ENCODE data around the gene GABRG3.

Gene GABRG3

GRCh38 chr15:27412415-27412814, 441.4 kb downstream of the GABRG3 start:
- no peak overlapping the region for H3K4me3 Mint-ChIP-seq
- no peaks in the 10 kb centered on the region for H3K27me3 Mint-ChIP-seq
- no peaks in the 10 kb centered on the region for H3K4me1 Mint-ChIP-seq

GRCh38 chr15:27414168-27414870, 443.3 kb downstream of the GABRG3 start:
- Mint-ChIP-seq H3K9me3 (peaks cover 5% of the 10 kb centered on the region), H3K27ac (no peak overlapping the region), H3K4me1 (no peaks in the 10 kb centered on the region), H3K36me3 (no peaks in the 10 kb centered on the region), H3K27me3 (no peaks in the 10 kb centered on the region), H3K4me3 (no peak overlapping the region)
- ATAC-seq = no peak

More at GRCh38 chr15:27412415-27412814, 441.4 kb downstream of the GABRG3 start:
- H3K9me3 Mint-ChIP-seq = peaks cover 1% of the 10 kb centered on the region
- H3K36me3 Mint-ChIP-seq = no peaks in the 10 kb centered on the region
- no peak for ATAC-seq
- no peak overlapping the region for H3K27ac Mint-ChIP-seq

- H3K36me3 Mint-ChIP-seq = no peaks in the 10 kb centered on the region
- peaks cover 5% of the 10 kb centered on the region for H3K9me3 Mint-ChIP-seq
- H3K4me1 Mint-ChIP-seq = no peaks in the 10 kb centered on the region
- no peak overlapping the region for H3K27ac Mint-ChIP-seq
- H3K4me3 Mint-ChIP-seq = no peak overlapping the region
- no peak for ATAC-seq
- no peaks in the 10 kb centered on the region for H3K27me3 Mint-ChIP-seq
These were observed 447.7 kb downstream of the GABRG3 start for GRCh38 chr15:27418726-27419125.

GRCh38 chr15:27422997-27423396, 452.0 kb downstream of the GABRG3 start:
- H3K4me1 Mint-ChIP-seq = no peaks in the 10 kb centered on the region
- no peaks in the 10 kb centered on the region for H3K36me3 Mint-ChIP-seq
- H3K4me3 Mint-ChIP-seq = no peak overlapping the region
- H3K9me3 Mint-ChIP-seq = peaks cover 3% of the 10 kb centered on the region
- no peak overlapping the region for H3K27ac Mint-ChIP-seq
- no peaks in the 10 kb centered on the region for H3K27me3 Mint-ChIP-seq
- no peak for ATAC-seq

GRCh38 chr15:27426805-27427204, 455.8 kb downstream of the GABRG3 start:
- Mint-ChIP-seq H3K27me3 (no peaks in the 10 kb centered on the region), H3K9me3 (peaks cover 8% of the 10 kb centered on the region), H3K4me3 (no peak overlapping the region), H3K27ac (no peak overlapping the region), H3K4me1 (no peaks in the 10 kb centered on the region), H3K36me3 (no peaks in the 10 kb centered on the region)
- no peak for ATAC-seq

GRCh38 chr15:27427276-27427675, 456.3 kb downstream of the GABRG3 start:
- no peaks in the 10 kb centered on the region for H3K4me1 Mint-ChIP-seq
- no peak overlapping the region for H3K4me3 Mint-ChIP-seq
- no peak overlapping the region for H3K27ac Mint-ChIP-seq
- no peaks in the 10 kb centered on the region for H3K36me3 Mint-ChIP-seq
- peaks cover 9% of the 10 kb centered on the region for H3K9me3 Mint-ChIP-seq
- ATAC-seq = no peak
- no peaks in the 10 kb centered on the region for H3K27me3 Mint-ChIP-seq

GRCh38 chr15:27428151-27428550, 457.2 kb downstream of the GABRG3 start:
- peaks cover 13% of the 10 kb centered on the region for H3K9me3 Mint-ChIP-seq
- no peaks in the 10 kb centered on the region for H3K27me3 Mint-ChIP-seq
- no peak overlapping the region for H3K4me3 Mint-ChIP-seq
- H3K27ac Mint-ChIP-seq = no peak overlapping the region
- no peaks in the 10 kb centered on the region for H3K4me1 Mint-ChIP-seq
- no peaks in the 10 kb centered on the region for H3K36me3 Mint-ChIP-seq
- no peak for ATAC-seq

- no peaks in the 10 kb centered on the region for H3K36me3 Mint-ChIP-seq
- H3K27me3 Mint-ChIP-seq = no peaks in the 10 kb centered on the region
- no peak overlapping the region for H3K27ac Mint-ChIP-seq
- no peak for ATAC-seq
- peaks cover 13% of the 10 kb centered on the region for H3K9me3 Mint-ChIP-seq
- H3K4me1 Mint-ChIP-seq = no peaks in the 10 kb centered on the region
- H3K4me3 Mint-ChIP-seq = no peak overlapping the region
These were observed 458.6 kb downstream of the GABRG3 start for GRCh38 chr15:27429577-27429976.

- Mint-ChIP-seq H3K36me3 (no peaks in the 10 kb centered on the region), H3K9me3 (peaks cover 22% of the 10 kb centered on the region), H3K4me1 (no peaks in the 10 kb centered on the region), H3K4me3 (no peak overlapping the region), H3K27ac (no peak overlapping the region), H3K27me3 (no peaks in the 10 kb centered on the region)
- ATAC-seq = no peak
These were observed 462.6 kb downstream of the GABRG3 start for GRCh38 chr15:27433604-27434003.

GRCh38 chr15:27438403-27439375, 467.7 kb downstream of the GABRG3 start:
- no peaks in the 10 kb centered on the region for H3K4me1 Mint-ChIP-seq
- no peak for ATAC-seq
- peaks cover 11% of the 10 kb centered on the region for H3K9me3 Mint-ChIP-seq

GRCh38 chr15:27441120-27441519, 470.1 kb downstream of the GABRG3 start:
- H3K4me1 Mint-ChIP-seq = no peaks in the 10 kb centered on the region
- no peaks in the 10 kb centered on the region for H3K27me3 Mint-ChIP-seq
- H3K9me3 Mint-ChIP-seq = peaks cover 7% of the 10 kb centered on the region
- no peak overlapping the region for H3K27ac Mint-ChIP-seq
- no peaks in the 10 kb centered on the region for H3K36me3 Mint-ChIP-seq
- ATAC-seq = no peak
- no peak overlapping the region for H3K4me3 Mint-ChIP-seq

More at GRCh38 chr15:27438403-27439375, 467.7 kb downstream of the GABRG3 start:
- no peaks in the 10 kb centered on the region for H3K27me3 Mint-ChIP-seq
- H3K36me3 Mint-ChIP-seq = no peaks in the 10 kb centered on the region
- no peak overlapping the region for H3K4me3 Mint-ChIP-seq
- H3K27ac Mint-ChIP-seq = no peak overlapping the region

- Mint-ChIP-seq H3K27me3 (no peaks in the 10 kb centered on the region), H3K9me3 (peaks cover 6% of the 10 kb centered on the region), H3K4me3 (no peak overlapping the region), H3K27ac (no peak overlapping the region), H3K36me3 (no peaks in the 10 kb centered on the region), H3K4me1 (no peaks in the 10 kb centered on the region)
- no peak for ATAC-seq
These were observed 477.3 kb downstream of the GABRG3 start for GRCh38 chr15:27448234-27448633.

- Mint-ChIP-seq H3K4me3 (no peak overlapping the region), H3K4me1 (no peaks in the 10 kb centered on the region), H3K27me3 (no peaks in the 10 kb centered on the region), H3K9me3 (peaks cover 6% of the 10 kb centered on the region), H3K27ac (no peak overlapping the region), H3K36me3 (no peaks in the 10 kb centered on the region)
- no peak for ATAC-seq
These were observed 478.0 kb downstream of the GABRG3 start for GRCh38 chr15:27448986-27449385.

GRCh38 chr15:27449941-27450340, 479.0 kb downstream of the GABRG3 start:
- no peaks in the 10 kb centered on the region for H3K4me1 Mint-ChIP-seq
- no peaks in the 10 kb centered on the region for H3K36me3 Mint-ChIP-seq
- H3K9me3 Mint-ChIP-seq = peaks cover 6% of the 10 kb centered on the region
- ATAC-seq = no peak
- no peak overlapping the region for H3K27ac Mint-ChIP-seq
- no peaks in the 10 kb centered on the region for H3K27me3 Mint-ChIP-seq
- H3K4me3 Mint-ChIP-seq = no peak overlapping the region

- no peak for ATAC-seq
- no peaks in the 10 kb centered on the region for H3K4me1 Mint-ChIP-seq
- H3K36me3 Mint-ChIP-seq = no peaks in the 10 kb centered on the region
- no peak overlapping the region for H3K4me3 Mint-ChIP-seq
- no peaks in the 10 kb centered on the region for H3K9me3 Mint-ChIP-seq
- H3K27ac Mint-ChIP-seq = no peak overlapping the region
- H3K27me3 Mint-ChIP-seq = no peaks in the 10 kb centered on the region
These were observed 483.5 kb downstream of the GABRG3 start for GRCh38 chr15:27454281-27455075.
